ENCODE data around the gene WASL.
"Not testable (repeated sequence)": the region's sequence is repeated elsewhere in the genome, so short reads cannot be mapped to it uniquely, and the experiment has no call there.

Gene WASL

DNA sequence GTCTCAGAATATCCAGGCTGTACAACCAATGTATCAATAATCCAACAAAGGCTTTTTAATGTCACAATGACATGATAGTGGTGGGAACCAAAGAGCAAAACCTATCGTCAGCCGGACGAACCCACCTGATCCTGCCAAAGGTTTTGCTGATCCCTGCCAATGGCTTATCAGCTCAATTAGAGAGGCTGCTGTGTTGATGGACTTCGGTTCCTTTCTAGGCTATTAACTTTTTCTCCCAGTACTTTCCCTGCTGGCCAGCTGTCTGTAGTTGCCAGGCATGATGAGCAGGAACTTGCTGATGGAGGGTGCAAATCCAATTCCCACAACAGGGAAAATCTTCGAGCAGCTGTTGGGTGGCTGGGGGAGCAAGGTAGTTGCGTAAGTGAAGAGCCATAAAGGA, 90.8 kb downstream of the WASL start:
- no peak for DNase-seq (ENCODE audit: low spot score)

GRCh38 chr7:123657304-123657685, 91.5 kb downstream of the WASL start:
- DNase-seq (ENCODE audit: low spot score), result no peak

DNA sequence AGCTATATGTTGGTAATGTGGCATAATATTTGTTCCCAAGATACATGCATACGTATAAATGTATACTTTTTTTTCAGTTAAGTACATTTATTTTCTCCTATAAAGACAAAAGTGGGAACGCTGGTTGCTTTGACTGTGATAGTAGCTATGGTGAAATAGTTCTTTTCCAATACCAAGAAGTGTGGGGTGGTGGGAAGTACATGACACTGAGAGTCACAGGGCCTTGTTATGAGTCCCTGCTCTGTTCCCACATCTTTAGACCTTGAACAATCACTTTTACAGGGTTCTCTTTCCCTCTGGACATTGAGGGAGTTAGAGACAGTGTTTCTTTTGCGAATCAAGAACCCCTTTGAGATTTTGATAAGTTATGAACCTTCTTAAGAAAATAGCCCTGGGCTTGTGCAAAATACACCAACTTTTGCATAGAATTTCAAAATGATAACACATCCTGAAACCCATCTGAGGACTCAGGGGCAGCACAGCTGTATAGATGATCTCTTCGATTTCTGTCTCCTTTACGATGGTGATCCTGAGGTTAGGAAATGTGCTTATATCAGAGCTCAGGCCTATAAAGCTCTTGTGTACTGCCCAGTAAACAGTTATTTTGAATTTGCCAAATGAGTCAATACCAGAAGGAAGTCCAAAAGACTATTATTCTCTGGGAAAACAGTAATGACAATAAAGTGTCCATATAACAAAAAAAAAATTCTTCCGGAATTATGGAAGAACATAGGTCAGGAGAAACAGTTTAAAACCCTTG, 92.1 kb downstream of the WASL start:
- no peak for DNase-seq (ENCODE audit: low spot score)

DNA sequence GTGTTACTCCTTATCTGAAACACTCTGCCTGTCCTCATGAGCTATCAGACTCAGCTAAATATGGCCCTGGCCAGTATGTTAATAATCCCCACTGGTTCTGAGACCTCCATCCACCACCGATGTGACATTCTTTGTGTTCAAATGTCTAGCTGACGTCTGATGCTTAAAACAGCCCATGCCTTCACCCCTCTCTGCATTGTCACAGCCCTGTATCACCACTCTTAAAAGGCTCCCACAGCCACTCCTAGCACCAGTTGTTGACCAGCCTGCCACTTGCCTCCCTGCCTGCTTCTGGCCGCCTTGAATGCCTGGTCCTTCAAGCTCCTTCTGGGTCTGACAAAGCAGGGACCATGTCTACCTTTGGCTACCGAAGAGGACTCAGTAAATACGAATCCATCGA, 93.2 kb downstream of the WASL start, which contains the start of gene LMOD2:
TSS of gene LMOD2 (plus strand) at position 253 of the 400 bp plus-strand sequence. CDS start at position 351, 98 bp downstream.
- no peak for DNase-seq (ENCODE audit: low spot score)

DNA sequence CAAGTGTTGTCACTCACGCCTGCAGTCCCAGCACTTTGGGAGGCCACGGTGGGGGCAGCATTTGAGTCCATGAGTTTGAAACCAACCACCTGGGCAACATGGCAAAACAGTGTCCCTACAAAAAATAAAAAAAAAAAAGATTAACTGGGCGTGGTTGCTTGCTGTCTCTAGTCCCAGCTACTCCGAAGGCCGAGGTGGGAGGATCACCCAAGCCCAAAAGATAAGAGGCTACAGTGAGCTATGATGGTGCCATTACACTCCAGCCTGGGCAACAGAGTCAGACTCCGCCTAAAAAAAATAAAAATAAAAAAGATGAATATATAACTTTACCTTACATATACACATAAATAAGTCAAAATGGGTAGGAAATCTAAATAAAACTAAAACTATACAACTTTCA, 95.6 kb downstream of the WASL start:
- DNase-seq (ENCODE audit: low spot score), result no peak

- no peak for DNase-seq (ENCODE audit: low spot score)
Observed at GRCh38 chr7:123652406-123652805, 96.4 kb downstream of the WASL start.

DNA sequence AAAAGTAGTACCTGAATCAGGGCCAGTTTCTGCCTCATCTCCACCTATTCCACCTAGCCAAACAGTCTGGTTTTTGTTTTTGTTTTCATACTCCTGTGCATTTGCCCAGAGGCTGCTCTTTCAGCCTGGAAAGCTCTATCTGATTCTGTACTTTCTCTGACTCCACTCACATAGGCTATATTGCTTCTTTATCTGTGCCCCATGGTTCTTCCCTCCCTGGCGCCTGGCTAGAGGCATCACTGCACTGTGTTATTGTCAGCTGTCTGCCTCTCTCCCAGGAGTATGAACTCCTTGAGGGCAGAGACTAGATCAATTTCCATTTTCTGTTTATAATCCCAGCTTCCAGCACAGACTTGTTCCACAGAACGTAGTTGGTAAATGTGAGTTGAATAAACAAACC, 98.2 kb downstream of the WASL start:
- DNase-seq (ENCODE audit: low spot score), result no peak

DNA sequence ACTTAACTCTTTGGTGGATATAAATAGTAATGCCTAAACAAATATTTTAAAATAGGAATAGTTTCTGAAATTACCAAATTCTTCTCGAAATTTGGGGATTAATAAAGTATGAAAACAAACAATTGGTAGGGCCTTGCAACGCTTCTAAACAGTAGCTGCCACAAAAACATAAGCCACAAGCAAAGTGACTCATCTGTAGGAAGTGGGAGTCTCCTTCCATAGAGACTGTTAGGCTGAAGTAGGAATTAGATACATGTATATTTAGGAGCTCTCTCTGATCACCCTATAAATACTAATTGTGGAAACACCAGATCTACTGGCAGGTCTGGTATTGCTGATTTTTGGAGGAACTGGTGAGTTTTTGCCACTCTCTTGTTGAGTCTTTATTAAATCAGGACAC, 98.8 kb downstream of the WASL start:
- no peak for DNase-seq (ENCODE audit: low spot score)

GRCh38 chr7:123647106-123647730, 101.6 kb downstream of the WASL start:
- DNase-seq (ENCODE audit: low spot score), result no peak

DNA sequence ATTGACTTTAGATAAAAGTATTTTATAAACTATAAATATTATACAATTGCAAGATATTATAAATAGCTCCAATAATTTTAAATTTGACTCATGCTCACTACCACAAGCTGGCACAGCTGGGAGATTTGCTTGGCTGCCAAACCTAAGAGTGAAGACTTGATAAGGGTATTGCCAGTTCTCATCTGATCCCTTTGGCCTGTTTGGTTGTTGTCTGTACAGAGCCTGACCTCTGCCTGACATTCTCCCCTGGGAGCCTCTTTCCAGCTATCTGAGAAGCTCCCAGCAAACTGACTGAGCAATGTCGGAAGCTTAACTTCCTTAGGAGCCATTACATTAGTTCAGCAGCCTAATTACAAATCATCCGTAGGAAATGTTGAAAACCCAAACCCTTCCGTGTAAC, 103.3 kb downstream of the WASL start:
- DNase-seq (ENCODE audit: low spot score), result no peak

DNA sequence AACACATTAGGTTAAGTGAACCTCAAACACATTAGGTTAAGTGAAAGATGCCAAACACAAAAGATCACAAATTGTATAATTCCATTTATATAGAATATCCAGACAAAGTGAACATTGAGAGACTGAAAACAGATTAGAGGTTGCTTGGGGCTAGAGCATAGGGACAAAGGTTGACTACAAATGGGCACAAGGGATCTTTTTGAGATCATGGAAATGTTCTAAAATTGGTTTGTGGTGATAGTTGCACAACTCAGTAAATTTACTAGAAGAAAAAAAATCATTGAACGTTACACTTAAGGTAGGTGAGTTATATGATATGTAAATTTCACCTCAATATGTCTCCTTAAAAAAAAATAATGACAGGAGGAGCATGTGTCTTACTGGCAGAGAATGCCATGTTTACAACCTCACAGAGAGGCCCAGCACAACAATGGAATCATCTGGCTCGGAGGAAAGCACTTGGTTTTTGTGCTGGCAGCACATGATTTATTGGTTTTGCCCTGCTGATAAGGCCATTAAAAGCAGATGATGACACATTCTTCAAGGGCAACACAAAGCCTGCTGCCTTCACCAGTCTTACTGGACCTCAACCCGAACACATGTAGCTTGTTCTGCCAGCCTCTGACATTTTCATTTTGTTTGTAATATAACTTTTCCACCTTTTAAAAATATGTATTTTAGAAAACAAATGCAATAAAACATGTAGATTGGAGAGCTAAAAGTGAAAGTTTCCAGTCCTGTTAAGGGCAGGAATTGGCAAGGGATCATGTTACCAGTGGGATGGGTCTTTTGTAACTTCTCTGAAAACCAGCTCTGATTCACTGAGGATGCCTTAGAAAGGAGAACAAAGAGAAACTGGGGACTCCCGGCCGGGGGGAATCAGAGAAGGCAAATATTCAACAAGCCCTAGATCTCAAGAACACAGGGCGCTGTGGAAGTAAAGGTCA, 105.0 kb downstream of the WASL start:
- DNase-seq (ENCODE audit: low spot score), result no peak

GRCh38 chr7:123641901-123642300, 106.9 kb downstream of the WASL start:
- no peak for DNase-seq (ENCODE audit: low spot score)

- no peak for DNase-seq (ENCODE audit: low spot score)
Observed at GRCh38 chr7:123640583-123640982, 108.2 kb downstream of the WASL start.

- DNase-seq (ENCODE audit: low spot score), result no peak
Observed at GRCh38 chr7:123639631-123640030, 109.2 kb downstream of the WASL start.

DNA sequence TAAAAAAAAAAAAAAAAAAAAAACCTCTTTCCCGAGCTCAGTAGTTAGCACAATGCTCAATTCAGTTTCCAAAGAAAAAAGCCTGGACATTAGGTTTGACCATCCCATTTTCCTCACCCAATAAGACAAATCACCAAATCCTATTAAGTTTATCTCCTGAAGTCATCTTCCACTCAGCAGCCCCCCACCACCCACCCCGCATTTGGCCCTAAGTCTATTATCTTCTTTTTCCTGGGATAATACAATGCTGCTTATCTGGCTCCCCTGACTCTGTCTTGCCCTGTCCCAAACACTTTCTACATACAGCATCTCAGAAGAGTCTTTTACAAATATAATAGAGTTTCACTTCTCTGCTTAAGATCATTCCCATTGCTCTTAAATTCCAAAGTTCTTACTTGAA, 110.9 kb downstream of the WASL start:
- no peak for DNase-seq (ENCODE audit: low spot score)

DNA sequence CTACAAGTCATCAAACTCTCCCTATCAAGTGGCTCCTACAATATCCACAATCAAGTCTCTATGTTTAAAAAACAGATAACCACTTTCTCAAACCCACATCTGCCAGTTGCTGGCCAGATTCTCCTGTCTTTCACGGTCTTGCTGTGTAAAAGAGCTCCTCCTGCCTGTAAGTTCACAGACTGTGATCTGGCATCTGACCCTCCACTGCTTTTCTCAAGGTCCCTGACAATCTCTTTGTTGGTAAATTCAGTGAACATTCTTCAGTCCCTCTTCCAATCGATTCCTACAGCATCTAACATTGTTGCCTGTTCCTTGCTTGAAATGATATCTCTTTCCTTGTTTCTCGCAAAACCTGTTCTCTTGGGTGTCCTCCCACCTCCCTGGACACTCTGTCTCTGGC, 111.6 kb downstream of the WASL start:
- DNase-seq (ENCODE audit: low spot score), result no peak

DNA sequence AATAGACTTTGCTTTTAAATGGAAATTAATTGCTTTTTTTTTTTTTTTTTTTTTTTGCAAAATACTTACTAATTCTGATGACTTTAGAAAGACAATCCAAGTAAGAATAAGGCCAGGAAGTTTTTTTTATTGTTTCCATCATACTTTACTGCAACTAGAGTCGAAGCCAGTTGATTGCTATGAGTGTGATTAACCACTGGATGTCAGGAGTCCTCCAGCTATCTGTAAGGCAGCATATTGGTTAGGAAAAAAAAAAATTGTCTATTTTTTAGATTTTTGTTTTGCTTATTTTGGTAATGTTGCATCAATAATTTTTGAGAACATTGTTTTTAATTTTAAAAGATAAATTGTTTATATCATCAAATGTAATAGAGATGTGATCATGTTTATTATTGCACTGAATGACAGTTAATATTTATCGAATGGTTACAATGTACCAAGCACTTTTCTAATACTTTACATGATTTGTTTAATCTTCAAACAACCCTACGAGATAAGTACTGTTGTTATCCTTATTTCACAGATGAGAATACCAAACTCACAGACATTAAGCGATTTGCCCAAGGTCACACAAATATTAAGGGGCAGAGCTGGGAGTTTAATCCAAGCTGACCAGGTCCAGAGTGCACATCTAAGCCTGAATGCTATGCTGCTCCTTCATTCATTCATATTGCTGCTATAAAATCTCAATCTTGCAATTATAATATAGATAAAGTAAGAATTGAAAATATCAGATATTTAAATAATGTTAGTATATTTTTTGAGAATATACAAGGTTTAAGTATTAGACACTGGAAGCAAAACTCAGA, 113.0 kb downstream of the WASL start:
- no peak for DNase-seq (ENCODE audit: low spot score)

DNA sequence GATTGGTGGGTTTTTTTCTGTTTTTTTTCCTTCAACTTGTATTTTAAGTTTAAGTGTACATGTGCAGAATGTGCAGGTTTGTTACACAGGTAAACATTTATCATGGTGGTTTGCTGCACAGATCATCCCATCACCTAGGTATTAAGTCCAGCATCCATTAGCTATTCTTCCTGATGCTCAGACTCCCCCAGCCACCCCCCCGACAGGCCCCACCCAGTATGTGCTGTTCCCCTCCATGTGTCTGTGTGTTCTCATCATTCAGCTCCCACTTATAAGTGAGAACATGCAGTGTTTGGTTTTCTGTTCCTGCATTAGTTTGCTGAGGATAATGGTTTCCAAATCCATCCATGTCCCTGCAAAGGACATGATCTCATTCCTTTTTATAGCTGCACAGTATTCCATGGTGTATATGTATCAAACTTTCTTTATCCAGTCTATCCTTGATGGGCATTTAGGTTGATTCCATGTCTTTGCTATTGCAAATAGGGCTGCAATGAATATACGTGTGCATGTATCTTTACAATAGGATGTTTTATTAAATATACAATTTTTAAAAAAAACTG, 114.7 kb downstream of the WASL start:
- DNase-seq (ENCODE audit: low spot score), result not testable (repeated sequence)

DNA sequence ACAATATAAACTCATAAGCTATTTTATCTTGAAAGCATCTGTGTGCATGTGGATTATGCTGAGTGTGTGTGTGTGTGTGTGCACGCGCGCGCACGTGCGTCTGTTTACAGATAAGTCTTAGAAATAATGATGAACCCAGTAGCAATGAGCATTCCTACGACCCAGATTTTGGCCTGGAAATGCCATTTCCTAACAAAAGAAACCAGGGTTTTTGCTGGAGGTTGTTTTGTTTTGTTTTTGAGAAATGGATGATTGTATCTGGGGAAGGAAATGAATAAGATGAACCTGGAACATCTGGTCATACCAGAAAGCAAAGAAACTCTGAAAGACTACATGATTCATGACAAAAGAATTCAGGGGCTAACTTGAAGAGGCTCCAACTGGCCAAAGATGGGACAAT, 115.2 kb downstream of the WASL start:
- DNase-seq (ENCODE audit: low spot score), result no peak

- no peak for DNase-seq (ENCODE audit: low spot score)
Observed at GRCh38 chr7:123632808-123633207, 116.0 kb downstream of the WASL start.
